Measurements from ENCODE around the gene SRGAP1.

- no peak for TF ChIP-seq PHF21A (CRISPR knock-in tag; IDR thresholded peaks at IDR 0.05)
- TF ChIP-seq FOSL1 (CRISPR knock-in tag; IDR thresholded peaks at IDR 0.05; ENCODE audit: borderline replicate concordance) = no peak
These were observed 3.5 kb upstream of the SRGAP1 start for GRCh38 chr12:63841011-63841410.
